Activated T-helper 9 cell treated with anti-CD3 and anti-CD28 coated beads, Interleukin-2, amount 50 U/mL, for 16 hours (primary cell): ENCODE data around the gene KLF17.
"Not testable (repeated sequence)": the region's sequence is repeated elsewhere in the genome, so short reads cannot be mapped to it uniquely, and the experiment has no call there.

Experiments used
- DNase-seq: peaks from one replicate; pipeline ENCODE4 v3.0.0-alpha.2; 2020; ENCODE audit warnings: low read depth

Gene KLF17

DNA sequence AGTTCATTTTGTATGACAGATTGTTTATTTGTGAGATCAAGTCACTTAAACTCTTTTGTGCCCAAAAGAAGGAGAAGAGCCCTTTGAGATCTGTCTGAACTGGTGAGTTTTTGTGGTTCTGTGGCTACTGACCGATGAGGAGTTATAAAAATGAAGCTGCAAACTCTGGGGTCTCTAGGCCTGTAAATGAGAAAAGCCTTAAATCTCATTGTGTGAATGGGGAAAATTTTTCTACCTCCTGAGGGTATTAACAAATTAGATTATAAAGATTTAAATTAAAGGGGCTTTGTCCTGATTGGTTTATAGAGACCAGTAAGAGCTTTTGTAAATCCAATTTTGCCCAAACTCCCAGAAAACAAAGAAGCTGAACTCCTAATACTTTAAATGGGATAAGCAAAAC is 9.7 kb upstream of the KLF17 start:
- no peak for DNase-seq

DNA sequence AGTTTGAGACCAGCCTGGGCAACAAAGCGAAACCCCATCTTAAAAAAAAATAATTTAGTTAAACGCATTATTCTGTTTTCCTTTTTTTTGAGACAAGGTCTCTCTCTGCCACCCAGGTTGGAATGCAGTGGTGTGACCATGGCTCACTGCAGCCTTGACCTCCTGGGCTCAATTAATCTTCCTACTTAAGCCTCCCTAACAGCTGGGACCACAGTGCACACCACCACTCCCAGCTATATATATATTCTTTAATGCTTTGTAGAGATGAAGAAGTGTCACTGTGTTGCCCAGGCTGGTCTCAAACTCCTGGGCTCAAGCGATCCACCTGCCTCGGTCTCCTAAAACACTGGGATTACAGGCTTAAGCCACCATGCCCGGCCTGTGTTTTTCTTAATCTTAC is 7.7 kb upstream of the KLF17 start:
- DNase-seq = no peak

DNA sequence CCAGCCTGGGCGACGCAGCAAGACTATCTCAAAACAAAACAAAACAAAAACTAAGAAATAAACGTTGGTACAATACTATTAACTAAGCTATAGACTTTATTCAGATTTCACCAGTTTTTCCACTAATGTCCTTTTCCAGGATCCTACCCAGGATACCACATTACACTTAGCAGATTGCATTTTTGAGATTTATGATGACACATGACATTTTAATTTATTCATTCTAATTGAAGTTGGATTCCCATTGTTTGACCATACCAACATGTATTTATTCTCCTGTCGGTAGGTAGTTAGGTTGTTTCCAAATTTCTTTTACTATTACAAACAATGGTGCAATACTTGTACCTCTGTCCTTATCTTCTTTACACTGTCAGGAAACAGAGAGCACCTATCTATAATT is 6.8 kb upstream of the KLF17 start:
- no peak for DNase-seq

DNA sequence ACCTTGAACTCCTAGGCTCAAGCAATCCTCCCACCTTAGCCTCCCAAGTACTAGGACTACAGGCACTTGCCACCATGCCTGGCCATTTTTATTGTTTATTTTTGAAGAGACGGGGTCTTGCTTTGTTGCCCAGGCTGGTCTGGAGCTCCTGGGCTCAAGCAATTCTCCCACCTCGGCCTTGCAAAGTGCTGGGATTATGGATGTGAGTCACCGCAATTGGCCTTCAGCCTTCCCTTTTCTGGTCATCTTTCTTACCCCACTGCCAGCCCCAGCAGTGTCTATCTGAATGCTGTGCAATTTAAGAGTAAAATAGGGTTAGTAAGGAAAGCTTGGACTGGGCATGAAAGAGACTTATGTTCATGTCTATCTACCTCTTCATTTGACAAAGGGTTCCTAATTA is 6.1 kb upstream of the KLF17 start:
- DNase-seq = no peak

DNA sequence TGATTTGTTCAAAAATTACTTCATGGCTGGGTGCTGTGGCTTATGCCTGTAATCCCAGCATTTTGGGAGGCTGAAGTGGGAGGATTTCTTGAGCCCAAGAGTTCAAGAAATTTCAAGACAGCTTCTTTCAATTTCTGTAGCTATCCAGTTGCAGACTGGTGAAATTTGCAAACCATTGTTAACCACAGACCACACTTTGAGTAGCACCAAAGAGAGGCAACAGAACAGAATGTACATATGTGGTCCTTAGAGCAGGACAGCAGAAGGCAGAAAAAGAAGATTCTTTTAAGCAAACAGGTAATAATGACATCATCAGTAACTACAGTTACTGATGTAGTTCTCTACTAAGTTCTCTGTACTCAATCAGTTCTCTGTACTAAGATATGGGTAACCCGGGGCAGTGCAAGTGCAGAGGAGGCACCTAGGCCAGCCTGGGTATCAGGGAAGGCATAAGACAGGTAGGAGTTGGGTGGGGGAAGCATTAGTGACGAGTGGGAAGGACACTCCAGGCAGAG is 5.5 kb upstream of the KLF17 start:
- no peak for DNase-seq

DNA sequence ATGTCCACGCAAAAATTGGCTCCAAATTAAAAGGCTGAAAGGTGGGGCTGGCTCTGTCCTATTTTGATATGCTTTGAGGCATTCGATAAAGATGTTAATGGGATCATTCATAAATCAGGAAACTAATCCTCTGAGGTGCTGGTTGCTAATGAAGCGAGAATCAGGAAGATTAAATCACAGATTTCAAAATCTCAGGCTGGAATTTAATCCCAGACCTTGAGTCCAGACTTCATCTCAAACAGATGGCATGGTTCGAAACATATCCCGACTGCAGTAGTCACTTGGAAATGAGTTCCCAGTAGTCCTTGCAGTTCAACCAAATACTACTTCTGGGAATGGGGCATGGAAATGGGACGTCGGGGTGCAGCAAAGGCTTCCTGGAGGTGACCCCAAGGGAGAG is 4.5 kb upstream of the KLF17 start:
- DNase-seq = no peak

DNA sequence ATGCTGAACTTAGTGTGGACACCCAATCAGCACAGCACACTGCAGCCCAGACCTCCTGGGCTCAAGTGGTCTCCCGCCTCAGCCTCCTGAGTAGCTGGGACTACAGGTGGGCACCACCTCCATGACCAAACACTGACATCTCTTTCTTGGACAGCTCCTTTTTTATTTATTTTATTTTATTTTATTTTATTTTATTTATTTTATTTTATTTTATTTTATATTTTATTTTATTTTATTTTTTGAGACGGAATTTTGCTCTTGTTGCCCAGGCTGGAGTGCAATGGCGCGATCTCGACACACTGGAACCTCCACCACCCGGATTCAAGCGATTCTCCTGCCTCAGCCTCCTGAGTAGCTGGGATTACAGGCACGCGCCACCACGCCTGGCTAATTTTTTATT is 1.3 kb upstream of the KLF17 start:
- DNase-seq = not testable (repeated sequence)

DNA sequence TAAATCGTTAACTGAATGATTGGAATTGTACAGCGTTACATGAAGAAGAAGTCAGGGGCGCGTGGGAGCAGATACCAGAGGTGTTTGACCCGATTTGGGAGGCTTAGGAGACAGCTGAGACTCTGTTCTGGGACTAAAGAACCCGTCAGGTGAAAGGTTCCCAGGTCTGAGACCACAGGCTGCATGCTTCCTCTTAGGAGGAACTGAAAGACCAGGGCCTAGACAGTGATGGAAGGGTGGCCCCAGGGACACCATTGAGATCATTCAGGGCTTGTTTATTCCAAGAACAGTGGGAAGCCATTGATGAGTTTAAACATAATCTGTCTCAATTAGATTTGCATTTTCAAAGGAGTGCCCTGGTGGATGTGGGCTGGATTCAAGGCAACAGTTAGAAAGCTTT is 904 bp downstream of the KLF17 start:
- no peak for DNase-seq

DNA sequence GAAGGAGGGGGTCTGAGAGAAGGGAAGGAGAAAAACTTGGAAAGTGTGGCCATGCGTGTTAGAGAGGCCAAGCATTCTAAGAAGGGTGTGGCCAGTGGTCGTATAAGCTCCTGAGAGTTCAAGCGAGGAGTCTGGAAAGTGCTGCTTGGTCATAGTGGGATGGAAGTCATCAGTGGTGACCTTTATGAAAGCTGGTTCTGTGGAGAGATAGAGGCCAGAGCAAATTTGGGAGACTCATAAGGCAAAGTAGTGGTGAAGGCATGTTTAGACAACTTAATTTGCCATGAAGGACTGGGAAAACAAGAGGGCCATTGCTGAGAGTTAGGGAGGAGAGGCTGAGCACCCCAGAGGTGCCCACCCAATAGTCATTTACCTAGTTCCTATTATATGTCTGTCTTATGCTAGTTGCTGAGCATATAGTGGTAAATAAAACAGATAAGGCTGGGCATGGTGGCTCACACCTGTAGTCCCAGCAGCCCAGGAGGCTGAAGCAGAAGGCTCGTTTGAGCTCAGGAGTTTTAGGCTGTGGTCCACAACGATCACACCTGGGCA is 1.9 kb downstream of the KLF17 start:
- DNase-seq = no peak

DNA sequence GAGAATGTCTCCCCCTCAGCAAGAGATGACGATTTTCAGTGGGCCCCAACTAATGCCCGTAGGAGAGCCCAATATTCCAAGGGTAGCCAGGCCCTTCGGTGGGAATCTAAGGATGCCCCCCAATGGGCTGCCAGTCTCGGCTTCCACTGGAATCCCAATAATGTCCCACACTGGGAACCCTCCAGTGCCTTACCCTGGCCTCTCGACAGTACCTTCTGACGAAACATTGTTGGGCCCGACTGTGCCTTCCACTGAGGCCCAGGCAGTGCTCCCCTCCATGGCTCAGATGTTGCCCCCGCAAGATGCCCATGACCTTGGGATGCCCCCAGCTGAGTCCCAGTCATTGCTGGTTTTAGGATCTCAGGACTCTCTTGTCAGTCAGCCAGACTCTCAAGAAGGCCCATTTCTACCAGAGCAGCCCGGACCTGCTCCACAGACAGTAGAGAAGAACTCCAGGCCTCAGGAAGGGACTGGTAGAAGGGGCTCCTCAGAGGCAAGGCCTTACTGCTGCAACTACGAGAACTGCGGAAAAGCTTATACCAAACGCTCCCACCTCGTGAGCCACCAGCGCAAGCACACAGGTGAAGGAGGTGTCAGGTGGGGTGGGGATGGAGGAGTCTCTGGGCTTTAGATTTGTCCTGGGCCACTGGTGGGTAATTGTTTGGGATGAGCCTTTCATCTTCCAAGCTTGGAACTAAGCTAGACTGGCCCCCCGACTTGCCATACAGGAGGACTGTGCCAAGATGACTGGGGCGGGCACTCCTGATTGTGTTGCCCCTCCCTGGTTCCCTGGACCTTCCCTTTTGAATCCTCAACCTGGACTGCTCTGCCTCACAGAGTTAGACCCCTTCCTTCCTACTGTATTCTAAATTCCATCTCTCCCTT is 11.2 kb downstream of the KLF17 start:
- no peak for DNase-seq

DNA sequence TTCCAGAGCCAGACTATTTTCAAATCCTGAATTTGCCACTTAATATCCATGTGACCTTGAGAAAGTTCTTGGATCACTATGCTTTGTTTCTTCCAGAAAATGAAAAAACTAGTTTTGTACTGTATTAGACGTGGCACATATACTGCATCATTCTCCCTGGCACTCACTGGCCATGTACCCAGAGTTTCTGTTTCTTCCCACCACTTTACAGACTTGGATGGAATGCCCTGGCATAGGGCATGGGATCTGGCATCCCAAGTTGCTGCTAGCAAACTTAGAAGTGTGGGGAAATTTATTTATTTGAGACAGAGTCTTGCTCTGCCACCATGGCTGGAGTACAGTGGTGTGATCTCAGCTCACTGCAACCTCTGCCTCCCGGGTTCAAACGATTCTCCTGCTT is 12.8 kb downstream of the KLF17 start:
- no peak for DNase-seq

DNA sequence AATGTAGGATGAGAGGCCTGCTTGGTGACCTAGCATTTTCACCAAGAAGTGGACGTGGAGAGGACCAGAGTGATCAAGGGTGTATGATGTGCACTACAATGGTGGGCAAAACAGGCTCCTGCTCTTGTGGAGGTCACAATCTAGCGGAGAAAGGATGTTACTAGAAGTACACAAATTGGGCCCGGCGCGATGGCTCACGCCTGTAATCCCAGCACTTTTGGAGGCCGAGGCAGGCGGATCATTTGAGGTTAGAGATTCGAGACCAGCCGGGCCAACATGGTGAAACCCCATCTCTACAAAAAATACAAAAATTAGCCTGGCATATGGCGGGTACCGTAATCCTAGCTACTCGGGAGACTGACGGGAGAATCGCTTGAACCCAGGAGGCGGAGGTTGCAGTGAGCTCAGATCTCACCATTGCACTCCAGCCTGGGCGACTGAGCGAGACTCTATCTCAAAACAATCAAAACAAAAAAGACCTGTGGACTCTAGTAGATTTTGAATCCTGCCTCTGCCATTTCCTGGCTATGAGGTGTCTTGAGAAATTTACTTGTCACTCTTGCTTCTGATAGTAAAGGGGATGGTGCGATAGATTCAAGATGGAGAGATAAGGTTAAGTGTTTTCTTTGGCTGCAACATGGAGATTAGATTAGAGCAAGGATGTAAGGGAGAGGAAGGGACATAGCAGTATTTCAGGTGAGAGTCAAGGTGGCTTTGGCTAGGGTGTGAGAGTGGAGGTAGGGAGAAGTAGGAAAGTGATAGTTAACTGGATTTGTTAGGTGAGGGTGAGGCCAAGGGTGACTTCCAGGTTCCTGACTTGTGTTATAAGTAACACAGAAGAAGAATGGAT is 15.7 kb downstream of the KLF17 start:
- no peak for DNase-seq

DNA sequence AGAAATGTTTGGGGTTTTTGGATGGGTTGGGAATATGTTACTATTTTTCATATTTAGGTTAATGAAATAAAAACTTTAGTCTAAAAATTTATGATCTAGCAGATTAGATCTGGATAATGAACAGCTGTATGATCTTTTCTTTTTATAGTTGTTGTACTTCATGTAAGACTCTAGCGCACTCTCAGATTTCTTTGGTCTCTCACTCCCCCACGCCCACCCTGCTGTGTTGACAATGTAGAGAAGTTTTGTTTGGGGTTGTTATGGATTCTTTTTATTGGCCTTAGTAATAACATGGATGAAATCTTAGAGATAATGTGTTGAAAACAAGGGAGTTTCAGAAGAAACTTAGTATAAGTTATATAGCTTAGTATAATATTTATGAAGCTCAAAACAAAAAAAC is 17.3 kb downstream of the KLF17 start:
- DNase-seq = no peak

DNA sequence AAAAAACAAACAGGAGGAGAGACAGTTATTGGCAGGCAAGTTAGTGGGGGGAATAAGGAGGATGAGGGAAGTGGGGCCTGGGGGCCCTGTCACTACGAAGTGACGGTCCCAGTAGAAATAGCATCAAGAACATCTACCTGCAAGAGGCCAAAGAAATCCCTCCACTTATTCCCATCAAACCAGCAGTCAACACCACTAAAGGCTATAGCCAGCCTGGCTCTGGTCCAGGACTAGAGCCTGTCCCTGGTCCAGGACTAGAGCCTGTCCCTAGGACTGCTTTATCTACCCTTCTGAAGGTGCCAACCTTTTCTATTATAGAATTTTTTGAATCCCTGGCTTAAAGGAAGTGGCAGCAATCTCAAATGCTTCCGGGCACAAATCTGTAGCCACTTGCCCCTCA is 19.6 kb downstream of the KLF17 start:
- no peak for DNase-seq

DNA sequence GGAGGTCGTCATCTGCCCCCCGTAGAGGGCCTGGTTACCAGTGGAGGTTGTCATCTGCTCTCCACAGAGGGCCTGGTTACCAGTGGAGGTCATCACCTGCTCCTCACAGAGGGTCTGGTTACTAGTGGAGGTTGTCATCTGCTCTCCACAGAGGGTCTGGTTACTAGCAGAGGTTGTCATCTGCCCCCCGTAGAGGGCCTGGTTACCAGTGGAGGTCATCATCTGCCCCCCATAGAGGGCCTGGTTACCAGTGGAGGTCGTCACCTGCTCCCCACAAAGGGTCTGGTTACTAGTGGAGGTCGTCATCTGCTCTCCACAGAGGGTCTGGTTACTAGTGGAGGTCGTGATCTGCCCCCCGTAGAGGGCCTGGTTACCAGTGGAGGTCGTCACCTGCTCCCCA is 20.9 kb downstream of the KLF17 start:
- DNase-seq = not testable (repeated sequence)

DNA sequence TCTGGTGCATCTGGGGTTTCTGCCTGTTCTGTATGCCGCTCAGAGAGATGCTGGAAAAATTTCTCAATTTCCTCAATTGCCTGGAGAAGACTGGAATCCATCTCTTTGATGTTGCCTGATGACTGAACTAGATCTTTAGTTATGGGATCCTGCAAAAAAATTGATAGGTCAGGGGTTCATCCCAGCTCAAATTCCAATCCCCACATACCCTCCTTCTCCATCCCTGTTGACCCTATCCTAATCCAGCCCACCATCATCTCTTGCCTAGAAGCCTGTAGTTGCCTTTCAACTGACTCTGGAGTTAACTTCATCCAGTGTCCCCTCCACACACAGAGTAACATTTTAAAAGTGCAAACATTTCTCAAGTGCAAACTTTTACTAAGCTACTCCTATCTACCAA is 22.9 kb downstream of the KLF17 start, which contains the start of gene KLF18:
Gene KLF18 (minus strand): TSS at position 101 of the 400 bp plus-strand sequence. CDS start 0 bp downstream, at position 101.
- DNase-seq = no peak

DNA sequence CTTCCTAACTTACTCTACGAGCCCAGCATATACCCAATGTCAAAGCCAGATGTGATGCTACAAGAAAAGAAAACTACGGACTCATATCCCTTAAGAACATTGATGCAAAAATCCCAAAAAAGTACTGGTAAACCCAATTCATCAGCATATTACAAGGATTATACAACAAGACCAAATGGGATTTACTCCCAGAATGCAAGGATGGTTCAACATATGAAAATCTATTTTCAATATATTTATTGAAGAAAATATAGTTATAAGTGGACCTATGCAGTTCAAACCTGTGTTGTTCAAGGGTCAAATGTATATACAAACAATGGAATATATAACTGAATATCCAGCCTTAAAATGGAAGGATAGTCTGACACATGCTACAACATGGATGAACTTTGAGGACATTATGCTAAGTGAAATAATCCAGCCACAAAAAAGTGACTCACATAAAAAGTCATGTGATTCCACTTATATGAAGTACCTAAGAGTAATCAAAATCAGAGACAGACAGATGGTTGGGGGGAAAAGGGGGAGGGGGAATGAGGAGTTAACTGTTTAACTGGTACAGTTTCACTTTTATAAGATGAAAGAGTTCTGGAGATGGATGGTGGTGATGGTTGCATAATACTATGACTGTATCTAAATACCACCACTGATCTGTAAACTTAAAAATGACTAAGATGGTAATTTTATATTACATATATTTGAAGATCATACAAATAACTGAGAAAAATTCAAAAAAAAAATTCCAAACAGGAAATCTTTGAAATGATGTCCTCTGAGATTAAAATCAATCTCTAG is 26.5 kb downstream of the KLF17 start:
- no peak for DNase-seq

DNA sequence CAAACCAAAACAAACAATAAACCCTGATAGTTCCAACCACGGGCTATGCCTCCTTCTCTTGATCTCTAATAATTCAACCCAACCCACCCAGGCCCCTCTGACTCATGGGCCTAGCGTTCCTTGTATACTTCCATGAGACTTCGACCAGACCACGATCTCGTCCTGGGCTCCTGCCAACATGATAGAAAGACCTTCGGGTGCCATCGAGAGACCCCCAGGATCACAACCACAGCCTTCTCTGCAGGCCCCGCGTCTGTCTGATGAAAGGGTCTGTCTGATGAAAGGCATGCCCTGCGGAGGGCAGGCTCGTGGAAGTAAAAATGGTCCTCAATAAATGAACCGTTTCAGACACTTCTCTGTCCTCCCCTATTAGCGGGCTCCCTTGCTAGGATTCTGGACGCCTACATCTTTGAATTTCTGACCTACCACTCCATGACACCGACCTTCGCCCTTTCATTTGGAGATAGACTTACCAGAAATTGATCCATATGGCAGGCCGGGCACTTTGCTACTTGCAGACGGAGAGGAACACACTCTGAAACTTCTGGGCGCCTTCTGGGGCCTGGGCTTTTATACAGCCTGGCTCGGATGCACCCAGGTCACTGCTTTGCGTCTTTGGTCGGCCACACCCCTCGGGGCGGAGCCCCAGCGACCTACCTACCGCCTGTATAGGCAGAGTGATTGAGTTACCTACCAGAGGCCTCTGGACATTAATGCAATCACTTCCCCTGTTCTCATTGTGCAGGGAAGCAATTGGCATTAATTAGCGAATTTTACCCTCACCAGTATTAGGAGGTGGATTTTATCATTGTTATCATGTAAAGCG is 28.1 kb downstream of the KLF17 start:
- no peak for DNase-seq

DNA sequence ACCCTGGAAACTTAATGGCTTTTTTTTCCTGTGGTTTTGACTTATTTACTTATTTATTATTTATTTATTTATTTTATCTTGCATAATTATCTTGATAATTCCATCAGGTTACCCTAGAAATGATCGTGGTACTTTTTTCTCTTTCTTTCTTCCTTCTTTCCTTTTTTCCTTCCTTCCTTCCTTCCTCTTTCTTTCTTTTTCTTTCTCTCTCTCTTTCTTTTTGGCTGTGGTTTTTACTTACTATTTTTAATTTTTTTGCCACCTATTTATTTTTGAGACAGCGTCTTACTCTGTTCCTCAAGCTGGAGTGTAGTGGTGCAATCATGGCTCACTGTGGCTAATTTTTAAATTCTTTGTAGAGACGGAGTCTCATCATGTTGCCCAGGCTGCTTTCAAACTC is 29.0 kb downstream of the KLF17 start:
- DNase-seq = no peak

DNA sequence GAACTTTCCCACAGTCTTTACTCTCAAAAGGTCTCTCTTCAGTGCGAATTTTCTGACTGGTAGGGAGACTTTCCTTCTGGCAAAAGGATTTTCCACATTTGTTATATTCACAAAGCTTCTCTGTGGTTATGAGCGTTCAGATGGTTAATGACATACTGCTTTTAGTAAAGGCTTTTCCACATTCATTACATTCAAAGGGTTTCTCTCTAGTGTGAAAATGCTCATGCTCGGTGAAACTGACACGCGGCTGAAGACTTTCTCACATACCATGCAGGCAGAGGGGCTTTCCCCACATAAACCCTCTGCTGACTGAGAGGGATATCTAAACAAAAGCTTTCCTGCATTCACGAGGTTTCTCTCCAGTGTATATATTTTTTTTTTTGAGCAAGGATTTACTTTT is 32.7 kb downstream of the KLF17 start:
- no peak for DNase-seq

DNA sequence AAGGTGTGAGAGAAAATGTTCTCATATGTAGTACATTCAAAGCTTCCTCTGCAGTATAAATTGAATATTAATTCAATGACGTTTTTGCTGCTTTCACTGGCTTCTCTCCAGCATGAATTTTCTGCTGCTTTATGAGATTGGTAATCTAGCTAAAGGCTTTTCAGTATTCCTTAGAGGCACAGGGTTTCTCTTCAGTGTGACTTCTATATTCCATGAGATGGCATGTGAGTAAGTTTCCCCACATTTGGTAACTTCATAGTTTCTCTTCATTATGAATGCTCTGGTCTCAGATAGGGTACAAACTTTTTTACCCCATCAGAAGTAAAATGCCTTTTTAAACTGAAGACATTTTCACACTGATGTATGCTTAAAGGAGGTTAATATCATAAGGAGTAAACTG is 33.2 kb downstream of the KLF17 start:
- DNase-seq = no peak
